GM18517 (cell line): ENCODE results near the gene DCAF12L1.

Experiments used
- ATAC-seq: cut with Tn5 transposase; IDR thresholded peaks from one replicate; pipeline ENCODE4 v1.9.1; 2021; ENCODE audit warnings: mild to moderate bottlenecking, moderate library complexity; ENCODE audit not compliant: unreplicated experiment

Gene DCAF12L1

GRCh38 chrX:126552313-126553022, at the start of gene DCAF12L1:
DCAF12L1 (minus strand) TSS chrX:126552814; CDS start chrX:126552608, 206 bp downstream.
- no peak for ATAC-seq

DNA sequence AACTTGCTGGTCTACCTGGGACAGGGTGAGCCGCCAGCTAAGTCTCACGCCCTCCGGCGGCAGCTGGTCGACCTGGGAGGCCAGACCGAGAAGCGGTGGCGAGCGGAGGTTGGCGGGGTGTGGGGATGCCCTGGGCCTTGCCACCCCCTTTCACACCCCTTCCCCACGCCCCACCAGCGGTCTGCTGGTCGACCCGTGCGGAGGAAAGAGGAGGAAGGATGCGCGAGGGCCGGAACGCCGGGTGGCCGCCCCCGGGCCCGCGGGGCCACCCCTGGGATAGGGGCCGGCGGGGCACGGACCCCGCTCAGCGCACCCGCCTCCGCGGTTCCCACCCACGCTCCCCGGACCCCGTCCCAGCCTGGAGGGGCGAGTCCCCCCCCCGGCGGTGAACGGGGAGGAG, 28.3 kb upstream of the DCAF12L1 start:
- no peak for ATAC-seq

DNA sequence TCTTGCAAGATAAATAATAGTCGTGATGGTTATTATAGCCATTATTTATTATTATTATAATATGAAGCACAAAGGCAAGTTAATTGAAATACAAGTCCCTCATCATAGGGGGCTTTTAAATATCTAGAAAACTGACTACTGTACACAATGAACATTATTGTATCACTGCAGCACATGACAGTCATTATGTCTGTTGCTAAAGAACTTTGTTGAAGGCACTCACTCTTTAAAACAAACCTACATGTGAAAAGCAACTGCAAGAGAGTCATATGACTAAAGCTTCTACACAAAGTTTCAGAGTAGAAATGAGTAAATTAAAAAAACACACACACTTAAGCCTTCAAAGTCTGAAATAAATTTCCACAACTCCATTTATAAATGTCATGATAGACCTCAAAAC, 23.3 kb upstream of the DCAF12L1 start:
- no peak for ATAC-seq

DNA sequence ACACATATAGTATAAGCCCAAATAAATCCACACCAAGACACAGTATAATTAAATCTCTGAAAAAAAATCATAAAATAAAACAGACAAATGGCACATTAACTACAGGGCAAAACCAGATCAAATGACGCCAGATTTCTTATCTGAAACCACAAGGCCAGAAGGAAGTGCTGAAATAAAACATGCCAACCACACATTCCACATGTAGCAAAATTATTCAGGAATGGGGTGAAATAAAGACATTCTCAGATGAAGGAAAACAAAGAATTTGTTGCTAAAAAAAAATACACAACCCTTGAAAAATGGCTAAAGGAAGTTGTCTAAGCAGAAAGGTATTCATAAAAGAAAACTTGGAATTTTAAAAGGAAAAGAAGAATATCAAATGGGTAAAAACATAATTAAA, 4.5 kb upstream of the DCAF12L1 start:
- no peak for ATAC-seq

- ATAC-seq = no peak
Observed at GRCh38 chrX:126551725-126552312, 795 bp downstream of the DCAF12L1 start.

DNA sequence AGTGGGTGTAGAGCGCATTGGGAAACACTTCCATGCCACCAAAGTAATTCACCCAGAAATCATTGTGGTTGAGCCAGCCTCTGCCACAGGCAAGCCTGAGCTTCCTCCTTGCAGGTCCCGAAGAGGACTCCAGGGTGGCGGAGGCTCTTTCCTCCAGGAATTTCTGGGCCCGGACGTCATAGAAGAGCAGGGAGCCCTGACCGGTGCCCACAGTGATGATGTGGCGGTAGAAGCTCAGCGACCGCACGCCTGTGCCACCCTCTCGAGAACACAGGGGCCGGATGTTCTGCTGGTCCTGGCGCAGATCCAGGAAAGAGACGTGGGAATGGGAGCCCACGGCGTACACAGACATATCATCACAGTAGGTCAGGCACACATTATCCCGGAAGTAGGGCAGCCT, 1.3 kb downstream of the DCAF12L1 start:
- ATAC-seq = no peak

DNA sequence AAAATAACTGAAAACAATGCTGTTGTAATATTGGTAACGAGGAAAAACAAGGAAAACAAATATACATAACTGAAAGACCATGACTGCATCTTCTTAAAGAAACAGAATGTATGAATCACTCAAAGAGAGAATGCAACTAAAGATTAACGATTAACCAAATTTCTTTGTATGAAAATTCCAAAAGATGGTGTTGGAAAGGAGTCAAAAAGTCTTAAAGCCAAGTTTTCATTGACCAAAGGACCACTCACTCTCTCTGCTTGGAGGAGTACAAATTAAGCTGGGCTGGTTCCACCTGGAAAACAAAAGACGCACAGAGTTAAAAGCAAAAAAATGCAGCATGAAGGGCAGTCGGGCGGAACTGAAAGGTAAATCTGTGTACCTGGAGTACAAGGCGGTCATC, 1.8 kb downstream of the DCAF12L1 start:
- ATAC-seq = no peak

GRCh38 chrX:126509923-126510322, 42.7 kb downstream of the DCAF12L1 start:
- ATAC-seq = no peak
